Tibial nerve (tissue), 4 donors: ENCODE measurements around the gene TMEM231.

Experiments used
- EP300 ChIP-seq, 2 donors: sonication (generic); formaldehyde crosslinking; IDR thresholded peaks; one replicate each; pipeline ENCODE4 v1.6.1; 2017; ENCODE audit warnings: antibody characterized with exemption in 2 of 2, mild to moderate bottlenecking in 1 of 2
- POLR2A ChIP-seq, 2 donors: fragments of 450-650 bp; IDR thresholded peaks; one replicate each; pipeline ENCODE4 v1.6.1; 2017; ENCODE audit warnings: antibody characterized with exemption in 2 of 2, mild to moderate bottlenecking in 2 of 2, moderate library complexity in 2 of 2
- TF ChIP-seq, protein P1 (sequence below), 5 experiments: fragments of 200-600 bp in 3 of 5; fragments of 450-650 bp in 2 of 5; sonication (generic) in 3 of 5; IDR thresholded peaks; one replicate each; pipeline ENCODE4 v1.5.1; 2016 to 2019; ENCODE audit warnings: antibody characterized with exemption in 5 of 5, mild to moderate bottlenecking in 3 of 5, moderate library complexity in 2 of 5

DNA sequence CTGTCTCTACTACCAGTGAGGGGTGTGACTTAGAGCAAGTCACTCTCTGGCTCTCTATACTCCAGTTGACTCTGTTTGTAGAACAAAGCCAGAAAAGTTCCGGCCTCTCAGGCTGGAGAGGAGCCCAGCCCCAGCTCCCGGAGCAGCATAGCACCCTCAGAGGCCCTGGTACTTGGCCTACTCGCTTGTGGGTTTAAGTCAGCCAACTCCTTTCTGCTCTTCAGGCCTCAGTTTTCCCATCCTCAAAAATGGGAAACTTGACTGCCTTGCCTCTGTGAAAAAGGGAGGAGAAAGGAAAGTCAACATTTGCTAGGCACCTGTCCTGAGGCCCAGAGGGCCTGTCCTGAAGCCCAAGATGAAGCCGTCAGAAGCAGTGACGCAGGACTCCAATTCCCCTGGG is 61.9 kb downstream of the TMEM231 start:
- TF ChIP-seq POLR2A (IDR thresholded peaks at IDR 0.05) (no peak), EP300 (IDR thresholded peaks at IDR 0.05) (no peak)
- TF ChIP-seq, protein P1, sequence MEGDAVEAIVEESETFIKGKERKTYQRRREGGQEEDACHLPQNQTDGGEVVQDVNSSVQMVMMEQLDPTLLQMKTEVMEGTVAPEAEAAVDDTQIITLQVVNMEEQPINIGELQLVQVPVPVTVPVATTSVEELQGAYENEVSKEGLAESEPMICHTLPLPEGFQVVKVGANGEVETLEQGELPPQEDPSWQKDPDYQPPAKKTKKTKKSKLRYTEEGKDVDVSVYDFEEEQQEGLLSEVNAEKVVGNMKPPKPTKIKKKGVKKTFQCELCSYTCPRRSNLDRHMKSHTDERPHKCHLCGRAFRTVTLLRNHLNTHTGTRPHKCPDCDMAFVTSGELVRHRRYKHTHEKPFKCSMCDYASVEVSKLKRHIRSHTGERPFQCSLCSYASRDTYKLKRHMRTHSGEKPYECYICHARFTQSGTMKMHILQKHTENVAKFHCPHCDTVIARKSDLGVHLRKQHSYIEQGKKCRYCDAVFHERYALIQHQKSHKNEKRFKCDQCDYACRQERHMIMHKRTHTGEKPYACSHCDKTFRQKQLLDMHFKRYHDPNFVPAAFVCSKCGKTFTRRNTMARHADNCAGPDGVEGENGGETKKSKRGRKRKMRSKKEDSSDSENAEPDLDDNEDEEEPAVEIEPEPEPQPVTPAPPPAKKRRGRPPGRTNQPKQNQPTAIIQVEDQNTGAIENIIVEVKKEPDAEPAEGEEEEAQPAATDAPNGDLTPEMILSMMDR (IDR thresholded peaks at IDR 0.05): no peak
